ENCODE measurements around the gene ARIH2.
A peak's percentile ranks its signal among the peaks of the same experiment; 100 is the strongest.

Gene ARIH2

GRCh38 chr3:49020330-49021212, 101.9 kb downstream of the ARIH2 start:
- DNase-seq (ENCODE audit: low spot score): peak; percentile 64

GRCh38 chr3:49021213-49021812, 102.7 kb downstream of the ARIH2 start:
- peak; percentile 100 for DNase-seq (ENCODE audit: low spot score)

- DNase-seq (ENCODE audit: low spot score): peak; percentile 94
These were observed 103.4 kb downstream of the ARIH2 start, which contains the start of gene NDUFAF3 for GRCh38 chr3:49021813-49022687. TSS of gene NDUFAF3 (plus strand) at chr3:49022121. CDS start at chr3:49022145, 24 bp downstream.

GRCh38 chr3:49022688-49023171, 104.1 kb downstream of the ARIH2 start:
- DNase-seq (ENCODE audit: low spot score): peak; percentile 22

GRCh38 chr3:49023775-49024174, 105.1 kb downstream of the ARIH2 start:
- DNase-seq (ENCODE audit: low spot score): no peak

GRCh38 chr3:49024449-49024848, 105.8 kb downstream of the ARIH2 start:
- DNase-seq (ENCODE audit: low spot score): no peak

- peak; percentile 17 for DNase-seq (ENCODE audit: low spot score)
These were observed 106.6 kb downstream of the ARIH2 start for GRCh38 chr3:49025005-49025792.

- DNase-seq (ENCODE audit: low spot score): no peak
These were observed 107.3 kb downstream of the ARIH2 start for GRCh38 chr3:49025793-49026520.

- DNase-seq (ENCODE audit: low spot score): no peak
These were observed 107.9 kb downstream of the ARIH2 start for GRCh38 chr3:49026536-49026935.

GRCh38 chr3:49027634-49028033, 109.0 kb downstream of the ARIH2 start:
- no peak for DNase-seq (ENCODE audit: low spot score)

- no peak for DNase-seq (ENCODE audit: low spot score)
These were observed 109.6 kb downstream of the ARIH2 start for GRCh38 chr3:49028298-49028672.

- peak; percentile 98 for DNase-seq (ENCODE audit: low spot score)
These were observed 110.3 kb downstream of the ARIH2 start, which contains the start of gene IMPDH2 for GRCh38 chr3:49028673-49029562. TSS of gene IMPDH2 (minus strand) at chr3:49029398. CDS start at chr3:49029350, 48 bp downstream.

GRCh38 chr3:49029563-49029884, 110.9 kb downstream of the ARIH2 start:
- no peak for DNase-seq (ENCODE audit: low spot score)

GRCh38 chr3:49030321-49030720, 111.7 kb downstream of the ARIH2 start:
- peak; percentile 60 for DNase-seq (ENCODE audit: low spot score)

GRCh38 chr3:49032646-49033304, 114.1 kb downstream of the ARIH2 start:
- DNase-seq (ENCODE audit: low spot score): no peak

- DNase-seq (ENCODE audit: low spot score): no peak
These were observed 116.0 kb downstream of the ARIH2 start for GRCh38 chr3:49034650-49035049.

GRCh38 chr3:49035281-49035680, 116.6 kb downstream of the ARIH2 start:
- no peak for DNase-seq (ENCODE audit: low spot score)

All from hematopoietic multipotent progenitor cell treated with erythropoietin and hydrocortisone succinate and interleukin-3 and kit ligand, for 17 days (in vitro differentiated cells).